Stimulated activated naive CD4-positive, alpha-beta T cell (primary cell): Measurements from ENCODE around the gene CGB7.
"Not testable (repeated sequence)": the region's sequence is repeated elsewhere in the genome, so short reads cannot be mapped to it uniquely, and the experiment has no call there.

Experiments used
- DNase-seq, 6 experiments: peaks; one replicate each; lab custom pipeline; 2025; lab: John Stamatoyannopoulos, UW

CGB7 gene

GRCh38 chr19:49042177-49042576 is 15.4 kb downstream of the CGB7 start:
- DNase-seq = no peak

GRCh38 chr19:49039736-49040135 is 17.8 kb downstream of the CGB7 start:
- not testable (repeated sequence) for DNase-seq

GRCh38 chr19:49038557-49039276 is 18.8 kb downstream of the CGB7 start:
- not testable (repeated sequence) for DNase-seq

GRCh38 chr19:49038111-49038510 is 19.4 kb downstream of the CGB7 start:
- not testable (repeated sequence) for DNase-seq

- peak in 2 of 6 experiments; percentile 7 to 20 for DNase-seq
Measured at GRCh38 chr19:49036815-49037214, 20.7 kb downstream of the CGB7 start, which contains the start of gene CGB1. TSS of gene CGB1 (minus strand) at chr19:49036895. CDS start at chr19:49036711, 184 bp downstream.

GRCh38 chr19:49031642-49032301 is 25.8 kb downstream of the CGB7 start, which contains the start of gene CGB2:
TSS of gene CGB2 (plus strand) at chr19:49031890. CDS start at chr19:49032096, 206 bp downstream.
- peak in 4 of 6 experiments; percentile 6 to 38 (median 26) for DNase-seq

GRCh38 chr19:49030323-49030722 is 27.2 kb downstream of the CGB7 start:
- not testable (repeated sequence) for DNase-seq

- DNase-seq = not testable (repeated sequence)
Measured at GRCh38 chr19:49029749-49030148, 27.8 kb downstream of the CGB7 start.

- DNase-seq = not testable (repeated sequence)
Measured at GRCh38 chr19:49028686-49029085, 28.9 kb downstream of the CGB7 start.

GRCh38 chr19:49025599-49025998 is 31.9 kb downstream of the CGB7 start:
- not testable (repeated sequence) for DNase-seq

GRCh38 chr19:49025088-49025487 is 32.5 kb downstream of the CGB7 start:
- DNase-seq = not testable (repeated sequence)

- not testable (repeated sequence) for DNase-seq
Measured at GRCh38 chr19:49024233-49024632, 33.3 kb downstream of the CGB7 start, which contains the start of gene CGB3. TSS of gene CGB3 (minus strand) at chr19:49024333. CDS start at chr19:49023971, 362 bp downstream.

GRCh38 chr19:49022116-49022515 is 35.4 kb downstream of the CGB7 start:
- no peak for DNase-seq

GRCh38 chr19:49020931-49021895 is 36.3 kb downstream of the CGB7 start:
- no peak for DNase-seq

- DNase-seq = no peak
Measured at GRCh38 chr19:49020342-49020741, 37.2 kb downstream of the CGB7 start.

GRCh38 chr19:49019242-49019932 is 38.2 kb downstream of the CGB7 start:
- DNase-seq = peak in 5 of 6 experiments; percentile 46 to 63 (median 51)

- DNase-seq = peak in 4 of 6 experiments; percentile 5 to 61 (median 24)
Measured at GRCh38 chr19:49018388-49019241, 38.9 kb downstream of the CGB7 start.

GRCh38 chr19:49017666-49018351 is 39.7 kb downstream of the CGB7 start:
- peak; percentile 46 to 72 (median 58) for DNase-seq

GRCh38 chr19:49017041-49017665 is 40.4 kb downstream of the CGB7 start, which contains the start of gene LHB:
TSS of gene LHB (minus strand) at chr19:49017091. CDS start at chr19:49017081, 10 bp downstream.
- peak in 1 of 6 experiments; percentile 21 for DNase-seq
